Activated CD4-positive, alpha-beta T cell treated with anti-CD3 and anti-CD28 coated beads, Interleukin-2, amount 50 U/mL, for 48 hours (primary cell): ENCODE measurements around the gene SYNC.
"Not testable (repeated sequence)": the region's sequence is repeated elsewhere in the genome, so short reads cannot be mapped to it uniquely, and the experiment has no call there.

Experiments used
- DNase-seq, 2 experiments: peaks; one replicate each; pipeline ENCODE4 v3.0.0-alpha.2; 2020

Gene SYNC

DNA sequence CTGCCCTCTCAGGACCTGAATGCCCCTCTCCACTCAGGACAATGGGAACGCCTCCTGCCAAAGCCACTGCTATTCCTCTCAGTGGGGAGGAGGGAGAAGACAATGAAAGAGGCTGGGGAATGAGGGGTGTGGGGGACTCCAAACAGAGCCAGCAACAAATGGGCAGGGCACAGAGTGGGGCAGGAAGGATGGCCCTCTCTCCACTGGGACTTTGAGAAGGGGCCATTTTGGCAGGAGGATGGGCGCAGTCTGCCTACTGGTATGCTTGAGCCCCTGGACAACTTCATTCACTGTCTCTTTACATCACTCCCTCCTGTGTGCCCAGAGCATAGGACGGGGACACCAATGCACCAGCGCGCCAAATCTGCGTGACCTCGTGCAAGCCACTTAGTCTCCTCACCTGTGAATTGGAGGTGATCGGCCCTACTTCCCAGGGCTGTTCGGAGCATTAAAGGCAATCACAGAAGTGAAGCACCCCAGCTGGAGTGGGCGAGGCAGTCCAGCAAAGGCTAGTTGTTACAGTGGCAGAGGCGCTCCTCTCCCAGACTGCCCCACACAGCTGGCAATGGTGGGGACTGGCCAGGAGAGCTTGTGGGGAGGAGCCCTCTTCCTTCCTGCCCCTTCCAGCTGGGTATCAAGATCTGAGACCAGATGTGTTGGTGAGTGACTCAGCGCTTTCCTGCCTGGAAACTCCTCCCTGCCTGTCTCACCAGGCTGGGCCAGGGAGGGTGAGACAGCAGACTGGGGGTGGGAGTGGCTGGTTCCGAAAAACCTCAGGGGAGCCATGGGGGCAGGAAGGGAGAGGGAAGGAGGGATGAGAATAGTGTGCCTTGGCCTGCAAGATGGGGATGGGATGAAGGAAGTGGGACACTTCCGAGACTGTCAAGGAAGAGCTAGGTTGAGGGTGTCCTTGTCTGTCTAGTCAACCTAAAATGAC lies 22.4 kb upstream of the SYNC start:
- peak; percentile 11 to 37 for DNase-seq

DNA sequence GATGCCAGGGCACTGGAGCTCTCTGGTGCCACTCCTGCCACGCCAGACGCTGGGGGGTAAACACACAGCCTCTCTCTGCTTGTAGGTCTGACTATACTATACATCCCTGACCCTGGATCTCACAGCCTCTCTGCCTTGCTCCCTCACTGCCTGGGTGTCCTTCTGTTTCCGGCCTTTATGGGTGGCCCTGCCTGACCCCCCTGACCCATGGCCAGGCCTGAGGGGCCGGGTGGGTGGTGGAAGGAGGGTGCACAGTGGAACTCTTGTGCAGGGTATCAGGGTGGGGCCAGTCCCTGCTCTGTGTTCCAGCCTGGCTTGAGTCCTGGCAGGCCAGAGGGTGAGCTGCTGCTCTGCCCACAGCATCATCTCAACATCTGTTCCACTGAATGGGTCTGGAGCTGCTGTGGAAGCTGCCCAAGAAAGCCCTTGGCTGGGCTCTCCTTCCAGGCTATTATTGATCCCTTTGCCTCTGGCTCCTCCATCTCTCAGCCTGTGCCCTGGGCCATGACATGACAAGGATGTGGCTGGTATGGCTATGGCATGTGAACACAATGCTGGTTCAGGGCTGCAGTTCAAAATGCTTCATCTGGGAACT lies 17.2 kb upstream of the SYNC start:
- DNase-seq, result no peak

GRCh38 chr1:32718527-32718926 lies 16.0 kb upstream of the SYNC start:
- DNase-seq, result no peak

DNA sequence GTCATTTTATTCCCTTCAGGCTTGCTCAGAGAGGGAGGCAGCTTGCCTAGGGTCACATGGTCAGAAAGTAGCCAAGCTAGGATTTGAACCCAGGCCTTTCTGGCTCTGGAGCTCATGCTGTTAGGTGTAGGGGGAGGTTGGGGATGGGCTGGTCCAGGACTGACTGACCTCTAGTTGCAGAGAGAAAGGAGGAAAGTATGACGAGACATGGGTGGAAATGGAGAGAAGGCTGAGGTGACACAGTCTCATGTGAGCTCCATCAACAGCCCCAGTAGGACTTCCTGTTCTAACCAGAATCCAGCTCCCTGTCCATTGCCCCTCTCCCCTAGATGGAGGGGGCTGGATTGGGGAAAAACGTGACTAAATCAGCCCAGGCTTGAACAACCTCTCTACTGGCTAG lies 15.5 kb upstream of the SYNC start:
- no peak for DNase-seq

DNA sequence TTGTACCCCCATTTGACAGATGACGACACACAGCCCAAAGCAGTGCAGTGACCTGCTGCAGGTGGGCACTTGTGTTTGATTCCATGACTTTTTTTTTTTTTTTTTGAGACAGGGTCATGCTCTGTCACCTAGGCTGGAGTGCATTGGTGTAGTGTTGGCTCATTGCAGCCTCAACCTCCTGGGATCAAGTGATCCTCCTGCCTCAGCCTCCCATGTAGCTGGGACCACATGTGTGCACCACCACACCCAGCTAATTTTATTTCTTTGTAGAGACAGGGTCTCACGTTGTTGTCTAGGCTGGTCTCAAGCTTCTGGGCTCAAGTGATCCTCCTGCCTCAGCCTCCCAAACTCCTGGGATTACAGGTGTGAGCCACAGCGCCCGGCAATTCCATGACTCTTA lies 14.9 kb upstream of the SYNC start:
- DNase-seq, result no peak

- peak; percentile 70 to 74 for DNase-seq
These were observed 14.0 kb upstream of the SYNC start for GRCh38 chr1:32716312-32717148.

DNA sequence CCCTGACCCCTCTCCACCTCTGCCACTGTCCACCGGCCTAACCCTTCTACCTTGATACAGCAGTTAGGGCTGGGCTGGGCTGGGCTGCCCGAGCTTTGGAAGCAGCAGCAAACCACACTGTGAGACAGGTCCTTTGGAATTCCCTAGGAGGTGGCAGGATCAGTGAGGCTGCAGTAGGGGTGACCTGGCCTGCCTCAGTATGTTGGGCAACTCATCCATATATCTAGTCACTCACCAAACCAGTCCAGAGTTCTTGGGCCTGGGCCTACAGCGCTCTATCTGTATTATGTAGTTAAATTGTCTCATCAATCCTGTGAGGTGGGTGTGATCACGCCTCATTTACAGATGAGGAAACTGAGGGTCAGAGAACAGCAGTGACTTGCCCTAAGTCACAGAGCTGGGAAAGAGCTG lies 13.3 kb upstream of the SYNC start:
- DNase-seq, result no peak

DNA sequence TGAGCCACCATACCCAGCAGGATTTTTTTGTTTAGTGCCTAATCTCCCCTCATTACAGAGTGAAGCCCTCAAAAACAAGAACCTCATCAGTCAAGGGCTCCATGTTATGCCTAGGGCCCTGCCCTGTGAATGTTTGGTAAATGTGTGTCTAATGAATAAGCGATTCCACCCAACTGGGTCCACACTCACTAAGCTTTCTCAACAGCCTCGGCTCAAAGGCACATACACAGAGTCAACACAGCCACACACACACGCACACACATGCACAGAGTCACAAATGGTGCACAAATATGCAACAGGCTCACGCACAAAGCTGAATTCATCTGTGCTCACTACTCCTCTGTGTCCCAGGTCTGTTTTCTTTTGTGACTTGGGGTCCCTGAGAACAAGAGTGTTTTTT lies 11.7 kb upstream of the SYNC start:
- DNase-seq, result no peak

- DNase-seq, result no peak
These were observed 10.5 kb upstream of the SYNC start for GRCh38 chr1:32713081-32713480.

DNA sequence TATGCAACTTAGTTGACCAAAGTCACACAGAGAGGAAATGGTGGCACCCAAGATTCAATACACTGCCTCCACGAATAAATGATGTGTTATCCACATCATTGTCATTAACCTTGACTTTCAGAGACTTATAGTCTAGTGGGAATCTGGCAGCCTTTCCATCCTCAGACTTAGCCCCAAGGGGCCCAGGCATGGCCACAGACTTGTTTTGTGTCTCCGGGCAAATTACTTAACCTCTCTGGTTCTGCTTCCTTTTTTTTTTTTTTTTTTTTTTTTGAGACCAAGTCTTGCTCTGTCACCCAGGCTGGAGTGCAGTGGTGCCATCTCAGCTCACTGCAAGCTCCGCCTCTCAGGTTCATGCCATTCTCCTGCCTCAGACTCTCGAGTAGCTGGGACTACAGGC lies 8.7 kb upstream of the SYNC start:
- not testable (repeated sequence) for DNase-seq

DNA sequence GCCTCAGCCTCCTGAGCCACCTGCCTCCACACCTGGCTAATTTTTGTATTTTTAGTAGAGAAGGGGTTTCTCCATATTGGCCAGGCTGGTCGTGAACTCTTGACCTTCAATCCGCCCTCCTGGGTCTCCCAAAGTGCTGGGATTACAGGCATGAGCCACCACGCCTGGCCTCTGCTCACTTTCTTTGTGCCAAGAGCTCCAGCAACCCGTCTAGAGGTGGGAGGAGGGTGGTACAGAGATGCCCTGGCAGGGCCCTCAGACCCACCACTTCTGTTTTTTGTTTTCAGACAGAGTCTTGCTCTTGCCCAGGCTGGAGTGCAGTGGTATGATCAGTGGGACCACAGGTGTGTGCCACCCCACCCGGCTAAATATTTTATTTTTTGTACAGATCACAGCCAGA lies 6.9 kb upstream of the SYNC start:
- DNase-seq, result no peak

- DNase-seq, result no peak
These were observed 6.5 kb upstream of the SYNC start for GRCh38 chr1:32709075-32709474.

- DNase-seq, result no peak
These were observed 3.9 kb upstream of the SYNC start for GRCh38 chr1:32706491-32706890.

DNA sequence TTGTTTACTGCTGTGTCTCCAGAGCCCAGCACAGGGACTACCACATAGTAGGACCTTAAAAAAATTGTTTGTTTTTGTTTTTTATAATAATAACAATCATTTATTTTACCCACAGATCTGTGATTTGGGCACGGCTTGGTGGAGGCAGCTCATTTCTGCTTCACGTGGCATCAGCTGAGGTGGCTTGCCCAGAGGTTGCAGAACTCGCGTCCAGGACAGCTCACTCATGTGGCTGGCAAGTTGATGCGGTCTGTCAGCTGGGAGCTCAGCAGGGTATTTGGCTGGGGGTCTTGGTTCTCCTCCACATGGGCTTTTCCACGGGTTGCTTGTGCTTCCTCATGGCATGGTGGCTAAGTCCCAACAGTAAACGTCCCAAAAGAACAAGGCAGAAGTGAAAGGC lies 2.9 kb upstream of the SYNC start:
- no peak for DNase-seq

DNA sequence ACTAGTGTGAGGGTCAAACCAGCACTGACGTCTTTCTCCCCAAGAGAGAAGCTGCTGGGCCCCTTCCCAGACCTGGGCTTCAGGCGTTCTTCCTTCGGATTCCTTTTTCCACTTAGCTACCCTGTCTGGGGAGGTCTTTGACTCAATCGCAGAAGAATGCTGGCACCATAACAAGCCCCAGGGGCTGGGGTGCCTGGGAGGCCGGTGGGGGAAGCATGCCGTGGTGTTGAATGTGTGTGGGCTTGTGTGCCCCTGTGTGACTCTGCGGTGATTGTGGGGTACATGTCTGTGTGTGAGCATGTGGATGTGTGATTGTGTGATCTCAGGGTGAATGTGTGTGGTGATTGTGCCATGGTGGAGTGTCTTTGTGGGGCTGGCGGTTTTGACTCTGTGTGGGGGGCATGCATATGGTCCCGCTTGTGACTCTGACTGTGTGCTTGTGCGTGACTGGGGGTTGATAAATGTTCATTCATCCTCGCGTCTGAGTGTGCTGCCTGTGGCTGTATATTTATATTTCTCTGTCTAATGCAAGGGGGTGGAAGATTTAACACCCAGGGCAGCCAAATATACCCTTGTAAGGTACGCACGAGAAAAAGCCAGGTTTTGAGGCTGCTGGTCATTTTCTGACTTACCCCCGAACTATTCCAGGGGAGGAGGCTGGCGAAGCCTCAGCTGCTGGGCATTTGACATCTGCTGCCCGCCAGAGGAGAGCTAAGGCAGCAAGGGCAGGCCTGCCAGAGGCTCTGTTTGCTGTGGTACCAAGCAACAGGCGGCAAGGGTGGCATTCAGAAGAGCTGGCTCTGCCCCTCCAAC lies 1.1 kb upstream of the SYNC start:
- DNase-seq, result no peak

DNA sequence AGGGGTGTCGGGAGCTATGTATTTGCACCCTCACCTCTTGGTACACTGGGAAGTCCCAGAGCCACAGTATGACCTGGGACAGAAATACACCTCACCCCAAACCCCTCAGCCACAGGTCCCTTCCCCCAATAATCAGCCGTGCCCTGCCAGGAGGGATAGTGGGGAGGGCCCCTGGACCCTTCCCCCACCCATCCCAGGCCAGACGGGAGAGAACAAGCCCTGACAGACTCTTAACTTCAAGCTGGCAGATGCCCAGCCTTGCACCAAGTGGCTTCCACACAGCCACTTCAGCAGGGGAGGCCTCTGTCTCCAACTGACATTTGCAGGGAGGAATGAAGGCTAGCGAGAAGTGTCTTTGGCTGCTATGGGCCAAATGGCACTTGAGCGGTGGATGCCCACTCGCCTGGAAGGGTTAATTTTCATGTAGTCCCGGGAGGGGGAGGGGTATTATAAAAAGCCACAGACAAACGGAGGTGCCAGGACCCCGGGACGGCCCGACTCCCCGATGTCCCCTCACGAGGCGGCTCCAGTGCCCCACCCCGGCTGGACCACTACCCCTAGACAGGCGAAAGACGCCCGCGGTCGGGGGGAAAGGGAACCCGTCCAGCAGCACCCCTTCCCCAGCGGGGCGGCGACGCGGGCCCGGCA lies 495 bp downstream of the SYNC start:
- no peak for DNase-seq

- no peak for DNase-seq
These were observed 1.1 kb downstream of the SYNC start for GRCh38 chr1:32701421-32701911.

DNA sequence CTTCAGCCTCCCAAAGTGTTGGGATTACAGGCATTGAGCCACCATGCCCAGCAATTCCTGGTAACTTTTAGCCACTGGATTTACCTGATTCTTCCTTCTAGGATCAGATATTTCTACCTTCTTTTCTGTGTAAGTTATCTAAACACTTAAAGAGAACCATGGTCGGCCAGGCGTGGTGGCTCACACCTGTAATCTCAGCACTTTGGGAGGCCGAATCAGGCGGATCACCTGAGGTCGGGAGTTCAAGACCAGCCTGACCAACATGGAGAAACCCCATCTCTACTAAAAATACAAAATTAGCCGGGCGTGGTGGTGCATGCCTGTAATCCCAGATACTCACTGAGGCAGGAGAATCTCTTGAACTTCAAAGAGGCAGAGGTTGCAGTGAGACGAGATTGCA lies 5.6 kb downstream of the SYNC start:
- DNase-seq, result not testable (repeated sequence)

- DNase-seq, result no peak
These were observed 6.5 kb downstream of the SYNC start for GRCh38 chr1:32696041-32696440.

DNA sequence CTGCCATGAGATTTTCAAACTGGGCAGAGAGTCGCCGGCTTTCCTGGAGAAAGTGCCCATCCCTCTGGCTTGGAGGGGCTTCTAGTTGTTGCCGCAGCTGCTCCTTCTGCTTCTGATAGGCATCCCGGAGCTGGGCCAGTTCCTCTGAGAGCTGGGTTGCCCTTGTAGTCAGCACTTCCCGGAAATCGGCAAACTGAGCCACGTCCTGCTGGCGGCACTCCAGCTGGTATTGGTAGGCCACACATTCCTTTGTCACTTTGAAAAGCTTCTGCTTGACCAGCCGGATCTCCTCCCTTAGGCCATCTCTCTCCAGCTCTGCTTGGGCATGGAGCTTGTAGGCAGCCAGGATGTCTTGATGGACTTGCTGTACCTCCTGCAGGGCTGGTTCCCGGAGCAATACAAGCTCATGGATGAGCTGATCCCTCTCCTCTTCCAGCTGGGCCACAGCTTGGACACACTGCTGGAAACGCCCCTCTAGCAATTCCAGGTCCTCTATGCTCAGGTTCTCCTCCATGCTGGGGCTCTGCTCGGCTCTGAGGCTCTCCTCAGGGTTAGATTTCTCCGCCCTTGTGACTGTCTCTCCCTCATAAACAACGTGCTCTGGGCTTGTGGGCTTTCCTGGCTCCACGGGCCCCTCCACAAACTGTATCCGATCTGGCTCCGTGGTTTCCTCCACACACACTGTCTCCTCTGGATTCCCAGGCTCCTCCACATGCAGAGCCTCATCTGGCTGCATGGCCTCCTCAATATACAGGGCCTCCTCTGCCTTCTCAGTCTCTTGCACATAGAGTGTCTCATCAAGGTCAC lies 7.3 kb downstream of the SYNC start:
- no peak for DNase-seq
